ENCODE measurements around the gene FBLN2. TPM values are rescaled to one million over a fixed set of nuclear protein-coding genes. Genes with fewer than 3 reads are reported as not detected.
A peak's percentile ranks its signal among the peaks of the same experiment; 100 is the strongest.

FBLN2 gene
- total and polyA plus RNA-seq, 2 of the 13 experiments (the other 11 are each of a cell fraction or from before 2014, with no cell fraction given), result not detected

DNA sequence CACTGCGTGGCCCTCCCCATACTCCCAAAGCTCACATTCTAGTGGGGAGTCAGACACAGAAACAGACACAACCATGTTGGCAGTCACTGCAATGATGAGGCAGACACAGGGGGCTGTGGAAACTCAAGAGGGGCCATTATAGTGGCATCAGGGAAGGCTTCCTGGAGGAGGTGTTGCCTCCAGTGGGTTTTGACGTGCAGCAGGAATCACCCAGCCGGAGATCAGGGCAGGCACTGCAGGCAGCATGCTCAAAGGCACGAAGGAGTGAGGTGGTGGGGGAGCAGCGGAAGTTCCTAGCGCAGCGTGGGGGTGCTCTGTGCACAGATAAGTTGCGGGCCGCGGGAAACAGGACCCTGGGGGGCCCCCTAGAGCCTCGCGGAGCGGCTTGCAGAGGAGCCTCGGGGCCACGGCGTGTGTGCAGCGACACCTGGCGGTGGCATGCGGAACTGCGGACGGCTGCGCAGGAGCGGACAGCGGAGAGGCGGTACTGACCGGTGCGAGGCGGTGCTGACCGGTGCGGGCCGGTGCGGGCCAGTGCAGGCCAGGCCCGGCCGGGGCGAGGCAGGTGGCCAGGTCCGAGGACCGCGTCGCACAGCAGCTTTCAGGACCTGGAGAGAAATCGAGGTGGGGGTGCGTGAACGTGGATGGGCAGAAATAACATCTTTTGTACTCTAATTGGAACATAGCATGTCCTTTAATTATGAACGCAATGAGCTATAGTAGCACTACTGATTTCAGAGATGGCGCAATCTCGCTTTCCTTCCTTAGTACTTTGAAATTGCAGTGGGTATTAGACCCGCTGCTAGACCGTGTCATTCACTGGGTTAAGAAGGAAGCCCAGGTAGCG, 101.5 kb downstream of the FBLN2 start (continued):
- TF ChIP-seq, protein P1, sequence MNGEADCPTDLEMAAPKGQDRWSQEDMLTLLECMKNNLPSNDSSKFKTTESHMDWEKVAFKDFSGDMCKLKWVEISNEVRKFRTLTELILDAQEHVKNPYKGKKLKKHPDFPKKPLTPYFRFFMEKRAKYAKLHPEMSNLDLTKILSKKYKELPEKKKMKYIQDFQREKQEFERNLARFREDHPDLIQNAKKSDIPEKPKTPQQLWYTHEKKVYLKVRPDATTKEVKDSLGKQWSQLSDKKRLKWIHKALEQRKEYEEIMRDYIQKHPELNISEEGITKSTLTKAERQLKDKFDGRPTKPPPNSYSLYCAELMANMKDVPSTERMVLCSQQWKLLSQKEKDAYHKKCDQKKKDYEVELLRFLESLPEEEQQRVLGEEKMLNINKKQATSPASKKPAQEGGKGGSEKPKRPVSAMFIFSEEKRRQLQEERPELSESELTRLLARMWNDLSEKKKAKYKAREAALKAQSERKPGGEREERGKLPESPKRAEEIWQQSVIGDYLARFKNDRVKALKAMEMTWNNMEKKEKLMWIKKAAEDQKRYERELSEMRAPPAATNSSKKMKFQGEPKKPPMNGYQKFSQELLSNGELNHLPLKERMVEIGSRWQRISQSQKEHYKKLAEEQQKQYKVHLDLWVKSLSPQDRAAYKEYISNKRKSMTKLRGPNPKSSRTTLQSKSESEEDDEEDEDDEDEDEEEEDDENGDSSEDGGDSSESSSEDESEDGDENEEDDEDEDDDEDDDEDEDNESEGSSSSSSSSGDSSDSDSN (CRISPR knock-in tag; IDR thresholded peaks at IDR 0.05), result peak; percentile 36; the same call in 1 of the 2 replicates
- TF ChIP-seq FOXK1 (CRISPR knock-in tag; IDR thresholded peaks at IDR 0.05; ENCODE audit: borderline replicate concordance, low read depth) (peak; percentile 26; the same call in 1 of the 2 replicates), RXRB (CRISPR knock-in tag; IDR thresholded peaks at IDR 0.05; ENCODE audit: borderline replicate concordance) (peak; percentile 48; the same call in 1 of the 2 replicates), GTF3A (CRISPR knock-in tag; conservative IDR thresholded peaks at IDR 0.05) (no peak), ZNF431 (CRISPR knock-in tag; IDR thresholded peaks at IDR 0.05; ENCODE audit: borderline replicate concordance, low read depth) (no peak), ZNF510 (CRISPR knock-in tag; IDR thresholded peaks at IDR 0.05; ENCODE audit: low read depth) (no peak), ZNF546 (CRISPR knock-in tag; conservative IDR thresholded peaks at IDR 0.05) (no peak), ZNF792 (CRISPR knock-in tag; IDR thresholded peaks at IDR 0.05) (0 out of 2 replicates have a peak, but pooled peaks have one; percentile 59), MEIS1 (CRISPR knock-in tag; IDR thresholded peaks at IDR 0.05; ENCODE audit: borderline replicate concordance) (no peak), DNMT3B (CRISPR knock-in tag; conservative IDR thresholded peaks at IDR 0.05) (no peak)
- TF ChIP-seq, protein P2, sequence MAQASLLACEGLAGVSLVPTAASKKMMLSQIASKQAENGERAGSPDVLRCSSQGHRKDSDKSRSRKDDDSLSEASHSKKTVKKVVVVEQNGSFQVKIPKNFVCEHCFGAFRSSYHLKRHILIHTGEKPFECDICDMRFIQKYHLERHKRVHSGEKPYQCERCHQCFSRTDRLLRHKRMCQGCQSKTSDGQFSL (CRISPR knock-in tag; IDR thresholded peaks at IDR 0.05), result peak; percentile 97
- TF ChIP-seq, protein P3, sequence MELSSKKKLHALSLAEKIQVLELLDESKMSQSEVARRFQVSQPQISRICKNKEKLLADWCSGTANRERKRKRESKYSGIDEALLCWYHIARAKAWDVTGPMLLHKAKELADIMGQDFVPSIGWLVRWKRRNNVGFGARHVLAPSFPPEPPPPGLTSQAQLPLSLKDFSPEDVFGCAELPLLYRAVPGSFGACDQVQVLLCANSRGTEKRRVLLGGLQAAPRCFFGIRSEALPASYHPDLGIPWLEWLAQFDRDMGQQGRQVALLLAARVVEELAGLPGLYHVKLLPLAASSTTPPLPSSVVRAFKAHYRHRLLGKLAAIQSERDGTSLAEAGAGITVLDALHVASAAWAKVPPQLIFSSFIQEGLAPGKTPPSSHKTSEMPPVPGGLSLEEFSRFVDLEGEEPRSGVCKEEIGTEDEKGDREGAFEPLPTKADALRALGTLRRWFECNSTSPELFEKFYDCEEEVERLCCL (CRISPR knock-in tag; IDR thresholded peaks at IDR 0.05; ENCODE audit: borderline replicate concordance), result no peak
- TF ChIP-seq, protein P4, sequence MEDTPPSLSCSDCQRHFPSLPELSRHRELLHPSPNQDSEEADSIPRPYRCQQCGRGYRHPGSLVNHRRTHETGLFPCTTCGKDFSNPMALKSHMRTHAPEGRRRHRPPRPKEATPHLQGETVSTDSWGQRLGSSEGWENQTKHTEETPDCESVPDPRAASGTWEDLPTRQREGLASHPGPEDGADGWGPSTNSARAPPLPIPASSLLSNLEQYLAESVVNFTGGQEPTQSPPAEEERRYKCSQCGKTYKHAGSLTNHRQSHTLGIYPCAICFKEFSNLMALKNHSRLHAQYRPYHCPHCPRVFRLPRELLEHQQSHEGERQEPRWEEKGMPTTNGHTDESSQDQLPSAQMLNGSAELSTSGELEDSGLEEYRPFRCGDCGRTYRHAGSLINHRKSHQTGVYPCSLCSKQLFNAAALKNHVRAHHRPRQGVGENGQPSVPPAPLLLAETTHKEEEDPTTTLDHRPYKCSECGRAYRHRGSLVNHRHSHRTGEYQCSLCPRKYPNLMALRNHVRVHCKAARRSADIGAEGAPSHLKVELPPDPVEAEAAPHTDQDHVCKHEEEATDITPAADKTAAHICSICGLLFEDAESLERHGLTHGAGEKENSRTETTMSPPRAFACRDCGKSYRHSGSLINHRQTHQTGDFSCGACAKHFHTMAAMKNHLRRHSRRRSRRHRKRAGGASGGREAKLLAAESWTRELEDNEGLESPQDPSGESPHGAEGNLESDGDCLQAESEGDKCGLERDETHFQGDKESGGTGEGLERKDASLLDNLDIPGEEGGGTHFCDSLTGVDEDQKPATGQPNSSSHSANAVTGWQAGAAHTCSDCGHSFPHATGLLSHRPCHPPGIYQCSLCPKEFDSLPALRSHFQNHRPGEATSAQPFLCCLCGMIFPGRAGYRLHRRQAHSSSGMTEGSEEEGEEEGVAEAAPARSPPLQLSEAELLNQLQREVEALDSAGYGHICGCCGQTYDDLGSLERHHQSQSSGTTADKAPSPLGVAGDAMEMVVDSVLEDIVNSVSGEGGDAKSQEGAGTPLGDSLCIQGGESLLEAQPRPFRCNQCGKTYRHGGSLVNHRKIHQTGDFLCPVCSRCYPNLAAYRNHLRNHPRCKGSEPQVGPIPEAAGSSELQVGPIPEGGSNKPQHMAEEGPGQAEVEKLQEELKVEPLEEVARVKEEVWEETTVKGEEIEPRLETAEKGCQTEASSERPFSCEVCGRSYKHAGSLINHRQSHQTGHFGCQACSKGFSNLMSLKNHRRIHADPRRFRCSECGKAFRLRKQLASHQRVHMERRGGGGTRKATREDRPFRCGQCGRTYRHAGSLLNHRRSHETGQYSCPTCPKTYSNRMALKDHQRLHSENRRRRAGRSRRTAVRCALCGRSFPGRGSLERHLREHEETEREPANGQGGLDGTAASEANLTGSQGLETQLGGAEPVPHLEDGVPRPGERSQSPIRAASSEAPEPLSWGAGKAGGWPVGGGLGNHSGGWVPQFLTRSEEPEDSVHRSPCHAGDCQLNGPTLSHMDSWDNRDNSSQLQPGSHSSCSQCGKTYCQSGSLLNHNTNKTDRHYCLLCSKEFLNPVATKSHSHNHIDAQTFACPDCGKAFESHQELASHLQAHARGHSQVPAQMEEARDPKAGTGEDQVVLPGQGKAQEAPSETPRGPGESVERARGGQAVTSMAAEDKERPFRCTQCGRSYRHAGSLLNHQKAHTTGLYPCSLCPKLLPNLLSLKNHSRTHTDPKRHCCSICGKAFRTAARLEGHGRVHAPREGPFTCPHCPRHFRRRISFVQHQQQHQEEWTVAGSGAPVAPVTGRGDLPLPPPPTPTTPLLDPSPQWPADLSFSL (CRISPR knock-in tag; IDR thresholded peaks at IDR 0.05), result no peak
- TF ChIP-seq, protein P5, sequence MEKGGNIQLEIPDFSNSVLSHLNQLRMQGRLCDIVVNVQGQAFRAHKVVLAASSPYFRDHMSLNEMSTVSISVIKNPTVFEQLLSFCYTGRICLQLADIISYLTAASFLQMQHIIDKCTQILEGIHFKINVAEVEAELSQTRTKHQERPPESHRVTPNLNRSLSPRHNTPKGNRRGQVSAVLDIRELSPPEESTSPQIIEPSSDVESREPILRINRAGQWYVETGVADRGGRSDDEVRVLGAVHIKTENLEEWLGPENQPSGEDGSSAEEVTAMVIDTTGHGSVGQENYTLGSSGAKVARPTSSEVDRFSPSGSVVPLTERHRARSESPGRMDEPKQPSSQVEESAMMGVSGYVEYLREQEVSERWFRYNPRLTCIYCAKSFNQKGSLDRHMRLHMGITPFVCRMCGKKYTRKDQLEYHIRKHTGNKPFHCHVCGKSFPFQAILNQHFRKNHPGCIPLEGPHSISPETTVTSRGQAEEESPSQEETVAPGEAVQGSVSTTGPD (CRISPR knock-in tag; IDR thresholded peaks at IDR 0.05), result no peak

All from HepG2 (cell line).